NCI-H1105 (cell line): ENCODE results near the gene TASOR.
"Not testable (repeated sequence)": the region's sequence is repeated elsewhere in the genome, so short reads cannot be mapped to it uniquely, and the experiment has no call there.

ENCODE experiments used
- DNase-seq: peaks from one replicate; lab custom pipeline; 2025; lab: John Stamatoyannopoulos, UW

Gene TASOR, protein sequence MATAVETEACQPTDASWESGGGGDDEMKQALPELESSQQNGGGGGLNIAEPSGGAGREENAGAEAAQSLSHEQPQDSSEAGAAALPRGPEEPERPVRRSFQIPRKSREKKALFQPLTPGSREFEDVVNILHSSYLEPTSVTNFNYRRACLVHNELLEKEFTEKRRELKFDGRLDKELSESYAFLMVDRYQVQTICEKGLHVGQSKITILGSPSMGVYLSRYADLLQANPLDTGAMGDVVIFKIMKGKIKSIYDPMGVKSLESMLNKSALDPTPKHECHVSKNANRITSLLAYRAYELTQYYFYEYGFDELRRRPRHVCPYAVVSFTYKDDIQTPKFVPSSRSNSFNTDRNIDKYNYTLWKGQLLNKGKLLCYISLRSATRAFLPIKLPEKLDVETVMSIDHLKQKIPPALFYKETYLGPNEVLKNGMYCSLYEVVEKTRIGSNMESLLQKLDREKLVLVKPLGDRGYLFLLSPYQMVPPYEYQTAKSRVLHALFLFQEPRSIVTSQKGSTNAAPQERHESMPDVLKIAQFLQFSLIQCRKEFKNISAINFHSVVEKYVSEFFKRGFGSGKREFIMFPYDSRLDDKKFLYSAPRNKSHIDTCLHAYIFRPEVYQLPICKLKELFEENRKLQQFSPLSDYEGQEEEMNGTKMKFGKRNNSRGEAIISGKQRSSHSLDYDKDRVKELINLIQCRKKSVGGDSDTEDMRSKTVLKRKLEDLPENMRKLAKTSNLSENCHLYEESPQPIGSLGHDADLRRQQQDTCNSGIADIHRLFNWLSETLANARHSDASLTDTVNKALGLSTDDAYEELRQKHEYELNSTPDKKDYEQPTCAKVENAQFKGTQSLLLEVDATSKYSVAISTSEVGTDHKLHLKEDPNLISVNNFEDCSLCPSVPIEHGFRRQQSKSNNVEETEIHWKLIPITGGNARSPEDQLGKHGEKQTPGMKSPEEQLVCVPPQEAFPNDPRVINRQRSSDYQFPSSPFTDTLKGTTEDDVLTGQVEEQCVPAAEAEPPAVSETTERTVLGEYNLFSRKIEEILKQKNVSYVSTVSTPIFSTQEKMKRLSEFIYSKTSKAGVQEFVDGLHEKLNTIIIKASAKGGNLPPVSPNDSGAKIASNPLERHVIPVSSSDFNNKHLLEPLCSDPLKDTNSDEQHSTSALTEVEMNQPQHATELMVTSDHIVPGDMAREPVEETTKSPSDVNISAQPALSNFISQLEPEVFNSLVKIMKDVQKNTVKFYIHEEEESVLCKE (N-terminal part only)

DNA sequence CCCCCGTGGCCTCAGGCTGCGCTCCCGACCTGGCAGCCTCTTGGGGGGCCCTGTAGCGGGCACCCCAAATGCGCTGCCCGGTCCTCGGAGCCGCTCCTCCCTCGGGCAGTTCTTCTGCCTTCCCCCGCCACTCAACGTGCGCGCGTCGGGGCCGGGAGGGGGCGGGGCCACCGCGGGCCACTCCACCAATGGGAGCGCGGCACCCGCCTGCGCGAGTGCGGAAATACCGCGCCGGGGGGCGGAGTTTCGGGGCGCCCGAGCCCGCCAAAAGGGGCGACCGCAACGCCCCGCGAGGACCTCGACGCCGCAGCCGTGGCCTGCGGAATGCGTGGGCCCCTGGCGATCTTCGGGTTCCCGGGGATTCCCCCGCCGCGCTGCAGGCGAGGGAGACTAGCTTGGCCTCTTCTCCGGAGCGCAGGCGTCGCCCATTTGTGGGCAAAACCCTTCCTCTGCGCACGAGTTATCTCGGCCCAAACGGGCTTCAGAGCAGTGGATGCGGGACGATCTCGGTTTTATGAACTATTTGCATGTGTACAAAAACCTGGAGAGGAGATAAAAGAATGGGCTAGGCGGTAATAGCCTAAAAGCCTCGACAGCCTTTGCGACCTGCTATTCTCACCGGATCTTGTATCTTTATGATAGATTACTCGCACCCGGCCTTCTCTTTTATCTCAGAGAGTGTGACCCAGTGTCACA, at the start of gene TASOR:
TSS of gene TASOR (minus strand) at position 144 of the 696 bp plus-strand sequence. CDS start 259 bp downstream, outside the sequence.
- DNase-seq: peak; percentile 48

GRCh38 chr3:56732109-56732508, 49.0 kb upstream of the TASOR start:
- DNase-seq: no peak

- no peak for DNase-seq
Observed at GRCh38 chr3:56725175-56725574, 42.1 kb upstream of the TASOR start.

GRCh38 chr3:56724676-56725075, 41.6 kb upstream of the TASOR start:
- no peak for DNase-seq

GRCh38 chr3:56720849-56721248, 37.8 kb upstream of the TASOR start:
- DNase-seq: no peak

- not testable (repeated sequence) for DNase-seq
Observed at GRCh38 chr3:56718809-56719208, 35.7 kb upstream of the TASOR start.

DNA sequence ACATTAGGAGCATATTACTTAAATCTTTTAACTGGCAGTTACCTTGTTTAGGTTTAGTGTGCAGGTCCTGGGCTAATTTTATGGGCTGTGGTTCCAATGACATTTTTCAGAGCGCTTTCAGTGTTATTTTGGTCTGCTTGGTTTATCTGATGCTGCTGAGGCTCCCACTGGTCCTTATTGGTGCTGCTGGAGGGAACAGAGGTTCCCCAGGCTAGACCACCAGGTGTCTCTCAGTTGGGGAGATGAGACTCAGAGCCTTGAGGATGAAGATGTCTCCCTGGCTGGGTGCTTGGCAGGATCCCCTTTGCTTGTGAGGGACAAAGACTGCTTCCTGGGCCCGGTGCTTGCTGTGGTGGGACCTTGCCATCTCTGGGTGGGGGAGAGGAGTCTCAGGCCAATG, 28.3 kb upstream of the TASOR start:
- DNase-seq: no peak

DNA sequence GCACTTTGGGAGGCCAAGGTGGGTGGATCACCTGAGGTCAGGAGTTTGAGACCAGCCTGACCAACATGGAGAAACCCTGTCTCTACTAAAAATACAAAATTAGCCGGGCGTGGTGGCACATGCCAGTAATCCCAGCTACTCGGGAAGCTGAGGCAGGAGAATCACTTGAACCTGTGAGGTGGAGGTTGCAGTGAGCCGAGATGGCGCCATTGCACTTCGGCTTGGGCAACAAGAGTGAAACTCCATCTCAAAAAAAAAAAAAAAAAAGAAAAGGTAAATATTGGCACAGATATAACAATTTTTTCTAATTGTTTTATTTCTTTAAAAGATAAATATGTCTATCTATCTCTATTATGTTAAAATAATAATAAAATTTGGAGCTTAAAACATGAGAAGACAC, 24.3 kb upstream of the TASOR start:
- DNase-seq: not testable (repeated sequence)

DNA sequence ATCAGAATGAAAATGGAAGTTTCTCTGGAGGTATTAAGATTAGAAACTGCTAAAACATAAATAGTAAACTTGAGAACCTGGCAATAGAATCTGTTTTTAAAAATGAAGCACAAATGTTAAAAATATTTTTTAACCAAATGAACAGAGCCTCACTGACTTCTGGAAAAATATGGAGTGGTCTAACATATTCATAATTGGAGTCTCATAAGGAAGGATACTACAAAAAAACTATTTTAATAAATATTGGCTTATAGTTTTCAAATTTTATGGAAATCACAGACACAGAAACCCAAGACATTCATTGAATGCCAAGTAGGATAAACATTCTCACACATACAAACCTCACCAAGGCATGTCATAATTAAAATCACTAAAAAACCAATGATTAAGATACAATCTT, 23.6 kb upstream of the TASOR start:
- no peak for DNase-seq

GRCh38 chr3:56704706-56705105, 21.6 kb upstream of the TASOR start:
- DNase-seq: no peak

DNA sequence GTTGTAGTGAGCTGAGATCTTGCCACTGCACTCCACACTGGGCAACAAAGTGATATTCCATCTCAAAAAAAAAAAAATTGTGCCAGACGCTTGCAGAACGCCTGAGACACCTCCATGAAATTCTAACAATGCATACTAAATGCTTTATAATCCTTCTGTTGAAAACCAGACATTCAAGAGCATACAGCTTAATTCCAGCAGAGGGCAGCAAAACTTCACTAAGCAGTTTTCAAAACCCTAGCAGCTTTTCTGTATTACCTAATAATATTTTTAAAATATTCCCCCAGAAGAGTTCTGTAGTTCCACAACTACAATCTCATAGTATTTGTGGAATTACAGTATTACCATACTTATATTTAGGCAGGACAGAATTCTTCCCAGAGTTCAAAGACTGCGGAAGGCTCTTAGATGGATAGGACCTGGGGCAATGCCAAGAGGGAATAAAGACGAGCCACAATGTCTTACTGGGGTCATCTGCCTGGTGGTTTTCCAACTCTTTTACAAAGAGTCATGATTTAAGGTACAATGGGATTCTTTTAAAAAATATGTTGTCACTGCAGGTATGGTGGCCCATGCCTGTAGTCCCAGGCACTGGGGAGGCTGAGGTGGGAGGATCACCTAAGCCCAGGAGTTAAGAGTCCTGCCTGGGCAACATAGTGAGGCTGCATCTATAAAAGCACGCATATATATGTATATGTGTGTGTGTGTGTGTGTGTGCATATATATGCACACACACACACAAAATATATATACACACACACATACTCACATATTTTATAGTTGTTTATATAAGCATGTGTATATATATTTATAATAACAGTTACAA, 19.6 kb upstream of the TASOR start:
- peak; percentile 44 for DNase-seq

DNA sequence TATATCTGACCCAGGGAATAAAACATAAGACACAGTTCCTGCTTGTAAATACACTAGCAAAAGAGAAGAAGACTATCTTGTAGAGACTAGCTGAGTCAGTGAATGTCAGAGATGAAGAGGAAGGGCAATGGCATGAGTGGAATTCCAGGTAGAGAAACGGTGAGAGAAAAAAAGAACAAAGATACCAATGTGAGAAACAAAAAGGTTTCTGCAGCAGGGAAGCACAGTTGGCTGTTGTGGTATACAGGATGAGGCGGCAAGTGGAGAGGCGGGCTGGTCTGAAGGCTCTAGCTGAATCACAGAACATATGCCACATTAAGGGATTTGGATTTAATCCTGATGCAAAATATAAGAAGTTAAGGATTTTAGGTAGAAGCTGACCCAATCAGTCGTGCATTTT, 17.1 kb upstream of the TASOR start:
- no peak for DNase-seq

GRCh38 chr3:56694867-56695683, 12.0 kb upstream of the TASOR start:
- no peak for DNase-seq

DNA sequence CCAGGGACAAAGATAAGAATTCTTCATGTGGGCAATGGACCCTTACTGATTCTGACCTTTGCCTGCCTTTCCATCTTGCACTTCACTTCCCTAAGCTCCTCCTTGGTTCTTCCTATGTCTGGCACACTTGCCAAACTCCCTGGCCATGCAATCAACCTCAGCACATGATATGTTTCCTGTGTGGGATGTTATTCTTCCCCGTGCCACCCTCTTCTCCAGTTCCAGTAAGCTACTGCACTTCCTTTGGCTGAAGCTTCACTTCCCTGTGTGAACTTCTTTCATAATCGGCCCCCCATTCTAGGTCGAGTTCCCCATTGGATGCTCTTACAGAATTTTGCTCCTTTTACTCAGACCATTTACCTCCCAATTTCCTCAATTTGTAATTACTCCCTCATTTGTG, 10.7 kb upstream of the TASOR start:
- DNase-seq: no peak

GRCh38 chr3:56692520-56693433, 9.7 kb upstream of the TASOR start:
- DNase-seq: not testable (repeated sequence)

DNA sequence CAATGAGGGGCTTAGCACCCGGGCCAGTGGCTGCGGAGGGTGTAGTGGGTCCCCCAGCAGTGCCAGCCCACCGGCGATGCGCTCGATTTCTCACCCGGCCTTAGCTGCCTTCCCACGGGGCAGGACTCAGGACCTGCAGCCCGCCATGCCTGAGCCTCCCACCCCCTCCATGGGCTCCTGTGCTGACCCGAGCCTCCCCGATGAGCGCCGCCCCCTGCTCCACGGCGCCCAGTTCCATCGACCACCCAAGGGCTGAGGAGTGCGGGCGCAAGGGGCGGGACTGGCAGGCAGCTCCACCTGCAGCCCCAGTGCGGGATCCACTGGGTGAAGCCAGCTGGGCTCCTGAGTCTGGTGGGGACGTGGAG, 8.9 kb upstream of the TASOR start:
- not testable (repeated sequence) for DNase-seq

DNA sequence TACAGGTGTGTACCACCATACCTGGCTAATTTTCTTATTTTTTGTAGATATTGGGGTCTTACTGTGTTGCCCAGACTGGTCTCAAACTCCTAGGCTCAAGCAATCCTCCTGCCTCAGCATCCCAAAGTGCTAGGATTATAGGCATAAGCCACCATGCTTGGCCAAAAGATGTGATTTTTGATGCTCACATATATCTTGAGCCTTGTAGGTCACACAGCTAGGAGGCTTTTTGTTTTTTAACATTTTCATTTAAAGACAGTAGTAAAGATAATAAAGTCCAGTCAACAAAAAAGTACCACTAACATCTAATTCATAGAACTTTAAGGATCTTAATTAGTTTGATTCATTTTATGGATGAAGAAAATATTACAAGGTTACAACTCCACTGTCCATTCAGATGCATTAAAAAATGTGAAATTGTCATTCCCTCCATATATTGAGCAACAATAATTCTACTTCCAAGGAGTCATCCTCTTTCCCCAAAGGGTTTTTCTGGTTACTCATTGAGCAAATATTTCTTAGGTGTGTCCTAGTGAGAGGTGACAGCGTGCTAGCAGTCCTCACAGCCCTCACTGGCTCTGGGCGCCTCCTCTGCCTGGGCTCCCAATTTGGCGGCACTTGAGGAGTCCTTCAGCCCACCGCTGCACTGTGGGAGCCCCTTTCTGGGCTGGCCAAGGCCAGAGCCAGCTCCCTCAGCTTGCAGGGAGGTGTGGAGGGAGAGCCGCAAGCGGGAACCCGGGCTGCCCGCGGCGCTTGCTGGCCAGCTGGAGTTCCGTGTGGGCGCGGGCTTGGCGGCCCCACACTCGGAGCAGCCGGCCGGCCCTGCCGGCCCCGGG, 8.3 kb upstream of the TASOR start:
- DNase-seq: no peak

- DNase-seq: no peak
Observed at GRCh38 chr3:56689303-56689702, 6.2 kb upstream of the TASOR start.
